ENCODE data around the gene SOX6. TPM values are rescaled to one million over a fixed set of nuclear protein-coding genes. Genes with fewer than 3 reads are reported as not detected.

Gene SOX6
- total RNA-seq, 1 donor from 2014 or later: under 0.01 TPM

DNA sequence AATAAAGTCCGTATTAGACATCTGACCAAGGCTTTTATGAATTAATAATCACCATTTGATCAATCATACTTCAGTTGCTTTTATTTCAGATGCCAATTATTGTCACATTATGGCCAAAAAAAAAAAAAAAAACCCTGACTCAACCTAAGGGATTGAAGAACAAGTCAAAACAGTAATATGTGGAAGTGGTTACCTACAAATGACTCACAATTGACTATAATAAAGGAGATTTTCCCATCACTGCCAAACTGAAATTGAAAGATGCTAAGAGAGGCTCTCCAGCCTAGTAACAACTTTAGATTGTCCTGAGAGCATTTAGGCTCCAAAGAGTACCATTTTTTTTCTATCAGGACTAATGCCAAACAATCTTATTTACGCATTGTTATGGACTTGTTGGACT is 35.2 kb downstream of the SOX6 start:
- no peak for DNase-seq (ENCODE audit: low read depth, low spot score)

DNA sequence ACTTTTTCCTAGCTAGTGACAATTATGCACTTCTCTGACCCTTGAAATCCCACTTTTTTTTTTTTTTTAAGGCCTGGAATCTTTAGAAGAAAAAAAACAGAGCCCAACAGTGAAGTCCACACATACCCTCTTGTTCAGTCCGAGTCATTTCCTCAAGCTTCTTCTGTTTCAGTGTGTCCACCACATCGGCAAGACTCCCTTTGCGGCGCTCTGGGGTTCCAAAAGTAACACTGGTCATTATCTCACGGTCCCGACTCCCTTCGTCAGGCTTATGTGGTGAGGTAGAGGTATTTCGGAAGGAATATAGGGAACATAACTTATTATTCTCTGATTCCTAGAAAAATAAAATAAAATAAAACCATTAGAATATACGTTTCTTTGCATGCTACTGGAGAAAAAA is 38.0 kb downstream of the SOX6 start:
- DNase-seq (ENCODE audit: low read depth, low spot score): no peak

GRCh38 chr11:16317712-16318111 is 38.6 kb downstream of the SOX6 start:
- no peak for DNase-seq (ENCODE audit: low read depth, low spot score)

- no peak for DNase-seq (ENCODE audit: low read depth, low spot score)
These were observed 42.5 kb downstream of the SOX6 start for GRCh38 chr11:16313846-16314245.

GRCh38 chr11:16312233-16312765 is 44.0 kb downstream of the SOX6 start:
- no peak for DNase-seq (ENCODE audit: low read depth, low spot score)

GRCh38 chr11:16311831-16312230 is 44.5 kb downstream of the SOX6 start:
- DNase-seq (ENCODE audit: low read depth, low spot score): no peak

DNA sequence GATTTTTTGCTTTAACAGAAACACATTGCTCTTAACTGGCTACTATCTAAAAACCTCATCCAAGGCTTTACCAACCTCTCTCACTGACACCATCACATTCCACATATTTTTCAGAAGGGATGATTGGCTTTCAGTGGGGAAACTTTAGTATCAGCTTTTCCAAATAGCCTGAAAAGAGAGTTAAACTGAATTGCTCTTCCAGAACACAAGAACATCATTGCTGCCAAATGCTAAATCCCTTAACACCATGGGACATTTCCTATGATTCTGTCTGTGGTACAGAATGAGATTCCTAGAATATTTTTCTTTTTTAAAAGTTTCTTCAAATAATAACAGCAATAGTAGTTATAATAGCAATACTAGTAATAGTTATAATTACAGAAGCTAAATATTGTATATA is 45.4 kb downstream of the SOX6 start:
- no peak for DNase-seq (ENCODE audit: low read depth, low spot score)

DNA sequence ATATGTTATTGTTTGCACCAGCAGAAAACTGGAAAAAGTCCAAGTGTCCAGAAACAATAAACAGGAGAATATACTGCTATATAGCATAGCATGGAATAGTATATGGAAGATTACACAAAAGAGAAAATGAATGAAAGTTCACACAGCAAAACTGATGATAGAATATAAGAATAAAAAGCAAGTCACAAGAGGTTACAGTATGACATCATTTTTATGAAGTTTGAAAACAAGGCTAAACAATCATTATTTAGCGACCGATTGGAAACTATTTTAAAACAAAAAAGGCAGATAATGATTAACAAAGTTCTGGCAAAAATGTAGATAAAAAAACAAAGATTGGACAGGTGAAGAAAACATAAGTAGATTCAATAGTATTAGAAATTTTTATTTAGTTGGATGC is 47.1 kb downstream of the SOX6 start:
- DNase-seq (ENCODE audit: low read depth, low spot score): no peak

- DNase-seq (ENCODE audit: low read depth, low spot score): no peak
These were observed 54.9 kb downstream of the SOX6 start for GRCh38 chr11:16301462-16301861.

DNA sequence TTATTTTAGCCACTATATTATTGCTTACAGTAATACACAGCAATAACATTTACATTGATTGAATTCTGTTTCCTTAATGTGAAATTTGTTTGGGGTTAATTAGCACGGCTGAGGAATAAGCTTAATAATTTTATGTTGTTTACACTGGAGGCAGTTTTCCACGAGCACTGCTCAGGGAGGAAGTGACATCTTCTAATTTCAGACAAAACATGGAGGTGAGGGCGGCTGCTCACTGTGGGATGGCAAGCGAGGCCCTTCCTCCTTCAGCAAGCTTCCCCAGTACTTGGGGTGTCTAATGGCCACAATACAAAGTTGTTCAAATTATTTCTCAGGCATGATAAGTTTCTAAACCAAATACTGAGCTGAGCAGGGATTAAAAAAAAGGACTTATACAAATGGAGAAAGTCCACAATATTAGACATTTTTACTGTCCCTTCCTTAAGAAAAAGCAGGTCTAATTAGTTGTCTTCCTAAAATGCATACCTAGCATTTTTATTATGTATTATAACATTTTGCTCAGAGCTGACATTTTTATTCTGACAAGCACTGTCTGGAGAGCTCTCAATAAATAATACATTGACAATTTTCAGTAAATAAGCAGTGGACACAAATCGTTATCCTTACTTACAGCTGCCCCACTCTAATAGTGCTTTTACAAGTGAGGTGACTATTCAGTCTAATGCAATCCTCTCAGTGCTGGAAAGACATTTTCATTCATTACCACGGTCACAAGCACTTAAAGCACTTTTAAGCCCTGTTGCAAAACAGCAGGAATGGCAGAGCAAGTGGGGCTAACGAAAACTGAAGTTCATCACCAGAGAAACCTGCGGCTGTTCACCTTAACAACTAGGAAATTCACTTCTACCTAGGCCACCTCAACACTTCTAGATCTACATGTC is 56.2 kb downstream of the SOX6 start:
- DNase-seq (ENCODE audit: low read depth, low spot score): no peak

- DNase-seq (ENCODE audit: low read depth, low spot score): no peak
These were observed 57.0 kb downstream of the SOX6 start for GRCh38 chr11:16299390-16299789.

DNA sequence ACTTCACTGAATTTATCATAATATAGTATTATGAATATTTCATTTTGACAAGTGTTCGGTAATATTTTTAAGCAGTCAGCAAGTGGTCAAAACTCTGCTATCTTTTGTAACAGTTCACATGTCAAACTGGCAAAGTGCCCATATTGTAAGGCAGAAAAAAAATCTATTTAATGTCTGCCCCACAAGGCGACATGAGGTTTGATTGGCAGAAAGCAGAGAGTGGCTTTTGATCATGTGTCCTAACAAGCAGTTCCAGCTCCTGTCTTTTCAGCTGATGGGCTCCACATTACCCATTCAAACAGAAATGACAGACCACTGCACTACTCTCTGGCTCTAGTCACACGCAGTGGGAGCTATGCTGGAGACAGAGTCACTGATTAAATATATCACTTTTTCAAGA is 59.0 kb downstream of the SOX6 start:
- no peak for DNase-seq (ENCODE audit: low read depth, low spot score)

DNA sequence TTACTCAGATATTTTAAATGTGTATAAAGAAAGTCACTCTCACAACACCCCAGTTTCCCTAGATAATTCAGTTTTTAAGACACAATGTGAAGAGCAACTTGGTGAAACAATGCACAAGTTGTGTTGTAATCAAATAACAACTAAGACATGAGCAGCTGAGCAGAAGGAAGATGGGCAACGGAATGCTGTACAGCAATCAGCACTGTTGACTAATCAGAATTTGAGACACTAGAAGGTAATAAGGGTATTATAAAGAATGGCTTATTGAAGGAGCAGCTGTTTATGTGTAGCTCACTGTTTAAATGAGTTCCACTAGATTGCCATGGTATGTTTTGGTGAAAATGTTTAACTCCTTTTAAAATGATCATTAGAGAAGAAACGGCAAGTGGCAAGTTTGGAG is 60.1 kb downstream of the SOX6 start:
- DNase-seq (ENCODE audit: low read depth, low spot score): no peak

GRCh38 chr11:16295592-16295991 is 60.8 kb downstream of the SOX6 start:
- no peak for DNase-seq (ENCODE audit: low read depth, low spot score)

- no peak for DNase-seq (ENCODE audit: low read depth, low spot score)
These were observed 63.1 kb downstream of the SOX6 start for GRCh38 chr11:16293204-16293681.

DNA sequence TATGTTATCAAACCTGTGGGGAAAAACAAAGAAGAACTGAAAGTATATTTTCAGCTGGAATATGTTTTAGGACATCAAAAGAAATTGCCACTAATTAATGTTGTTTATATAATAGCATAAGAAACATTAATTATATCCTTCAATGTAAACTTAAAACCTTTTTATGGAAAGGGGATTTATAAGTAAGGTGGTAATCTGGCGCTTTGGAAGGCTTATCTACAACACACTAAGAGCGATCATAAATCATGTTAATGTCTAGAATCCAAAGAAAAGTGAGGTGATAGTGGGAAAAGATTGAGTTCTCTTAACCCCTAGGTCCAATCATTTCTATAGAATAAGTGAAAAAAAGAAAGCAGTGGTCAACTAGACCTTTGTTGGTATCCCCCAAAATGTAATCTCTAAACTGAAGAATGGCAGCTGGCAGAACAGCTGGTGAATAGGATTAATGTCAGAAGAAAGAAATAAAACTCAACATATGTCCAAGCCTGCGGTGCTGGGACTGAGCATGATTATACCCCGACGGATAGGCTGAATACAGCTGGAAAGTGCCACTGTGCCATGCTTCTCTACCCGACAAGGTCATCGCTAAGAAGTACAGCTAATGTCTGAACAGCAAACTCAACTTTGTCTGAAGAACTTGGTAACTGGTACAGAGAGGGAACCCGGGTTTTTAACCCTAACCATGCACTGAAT is 64.0 kb downstream of the SOX6 start:
- DNase-seq (ENCODE audit: low read depth, low spot score): no peak

DNA sequence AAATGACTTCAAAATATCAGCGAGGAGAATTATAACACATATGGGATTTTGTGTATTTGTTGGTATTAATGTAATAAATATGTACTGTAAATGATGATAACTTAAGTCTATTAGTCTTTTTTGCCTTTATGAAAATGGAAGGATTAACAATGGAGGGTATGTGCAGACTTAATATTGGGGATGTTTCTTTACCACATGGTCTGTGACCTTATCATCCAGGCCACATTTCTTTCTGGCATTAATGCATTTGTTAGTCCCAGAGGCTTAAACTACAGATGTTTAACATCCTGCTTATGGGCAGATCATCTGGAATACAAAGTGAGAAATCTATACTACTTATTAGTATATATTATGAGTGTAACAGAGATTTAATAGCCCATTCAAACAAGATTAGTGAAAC is 64.6 kb downstream of the SOX6 start:
- DNase-seq (ENCODE audit: low read depth, low spot score): no peak

- no peak for DNase-seq (ENCODE audit: low read depth, low spot score)
These were observed 66.8 kb downstream of the SOX6 start for GRCh38 chr11:16289541-16289940.

- DNase-seq (ENCODE audit: low read depth, low spot score): no peak
These were observed 68.6 kb downstream of the SOX6 start for GRCh38 chr11:16287630-16288280.

DNA sequence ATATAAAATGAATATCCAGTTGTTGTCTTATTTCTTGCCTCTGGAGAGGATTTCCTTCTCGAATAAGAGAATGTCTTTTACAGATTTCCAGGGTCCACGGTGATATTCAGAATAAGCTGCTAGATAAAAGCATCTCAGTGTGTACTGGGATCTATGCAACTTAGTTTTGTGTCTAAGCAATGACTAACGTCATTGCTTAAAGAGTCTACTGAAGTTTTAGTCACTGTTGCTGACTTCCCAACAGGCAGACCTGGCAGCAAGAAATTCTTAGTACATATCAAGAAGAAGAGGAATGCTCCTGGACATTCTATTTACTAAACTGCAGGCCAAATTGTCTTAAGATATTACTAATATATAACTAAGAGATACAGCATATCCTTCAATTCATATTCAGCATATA is 70.3 kb downstream of the SOX6 start:
- DNase-seq (ENCODE audit: low read depth, low spot score): no peak

- DNase-seq (ENCODE audit: low read depth, low spot score): no peak
These were observed 76.1 kb downstream of the SOX6 start for GRCh38 chr11:16280256-16280682.

DNA sequence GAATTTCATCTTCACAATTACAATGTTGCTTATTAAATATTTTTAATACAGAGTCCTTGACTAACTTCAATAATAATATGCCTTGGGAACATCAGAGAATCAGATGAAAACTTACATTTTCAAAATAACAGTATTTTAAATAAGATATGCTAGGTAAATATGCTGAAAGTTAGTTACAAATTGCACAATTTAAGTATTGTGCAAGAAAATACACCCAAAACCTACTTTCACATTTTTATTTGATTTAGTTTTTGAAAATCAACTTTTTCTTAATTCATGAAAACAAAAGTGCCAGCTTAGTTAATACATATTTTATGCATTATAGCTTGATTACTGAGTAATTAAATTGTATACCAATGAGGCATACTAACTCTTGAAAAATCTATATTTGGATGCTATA is 76.8 kb downstream of the SOX6 start:
- DNase-seq (ENCODE audit: low read depth, low spot score): no peak

Data from pulmonary artery endothelial cell (primary cell).